Measurements from ENCODE around the gene ZFYVE28. TPM values are rescaled to one million over a fixed set of nuclear protein-coding genes. Genes with fewer than 3 reads are reported as not detected.
A peak's percentile ranks its signal among the peaks of the same experiment; 100 is the strongest.

The ZFYVE28 gene
- total RNA-seq, 1 donor from 2014 or later = 16.6 TPM

- TF ChIP-seq CTCF (IDR thresholded peaks at IDR 0.05) = no peak
- Histone ChIP-seq H3K4me3 (peak overlapping the region; percentile 92), H3K9me3 (no peaks in the 10 kb centered on the region), H3K27ac (peak overlapping the region; percentile 91), H3K27me3 (no peaks in the 10 kb centered on the region), H3K36me3 (peaks cover 11% of the 10 kb centered on the region), H3K4me1 (peaks cover 70% of the 10 kb centered on the region)
- intact Hi-C loops (cut with DNase I) = no loop called here
- ATAC-seq (no peak), DNase-seq (peak; percentile 62)
Observed at GRCh38 chr4:2260344-2261109, 157.9 kb downstream of the ZFYVE28 start.

GRCh38 chr4:2259541-2260343 lies 158.7 kb downstream of the ZFYVE28 start:
- Histone ChIP-seq H3K9me3 (no peaks in the 10 kb centered on the region), H3K36me3 (peaks cover 14% of the 10 kb centered on the region), H3K4me1 (peaks cover 70% of the 10 kb centered on the region), H3K27ac (peak overlapping the region; percentile 91), H3K27me3 (no peaks in the 10 kb centered on the region), H3K4me3 (peak overlapping the region; percentile 92)
- TF ChIP-seq CTCF (IDR thresholded peaks at IDR 0.05) = no peak
- DNase-seq = peak; percentile 56
- ATAC-seq = no peak
- intact Hi-C loops (cut with DNase I) = no loop called here

DNA sequence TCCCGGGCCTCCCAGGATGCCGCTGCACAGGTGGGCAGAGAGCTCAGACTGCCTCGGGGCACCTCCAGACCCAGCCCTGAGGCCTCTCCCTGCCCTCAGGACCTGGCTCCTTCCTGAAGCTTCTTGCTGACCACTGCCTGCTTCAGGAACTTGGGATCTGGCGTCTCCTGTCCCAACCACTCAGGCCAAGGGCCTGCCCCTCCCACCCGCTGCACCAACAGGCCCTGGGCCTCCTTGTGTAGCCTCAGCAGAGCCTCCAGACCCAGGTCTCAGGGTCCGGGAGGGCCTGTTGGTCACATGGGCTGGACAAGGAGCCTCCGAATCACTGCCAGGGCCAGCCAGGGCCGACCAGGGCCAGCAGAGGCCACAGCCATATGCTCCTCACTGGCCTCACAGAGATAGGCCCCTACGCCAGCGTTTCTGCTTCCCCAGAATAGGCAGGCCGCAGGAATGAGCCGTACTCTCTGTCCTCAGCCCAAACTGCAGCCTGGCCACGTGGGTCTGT lies 159.4 kb downstream of the ZFYVE28 start:
- peak; percentile 62 for DNase-seq
- H3K9me3 ChIP-seq = no peaks in the 10 kb centered on the region
- peaks cover 21% of the 10 kb centered on the region for H3K36me3 ChIP-seq
- no peaks in the 10 kb centered on the region for H3K27me3 ChIP-seq
- ATAC-seq = no peak
- H3K4me1 ChIP-seq = peaks cover 70% of the 10 kb centered on the region
- H3K4me3 ChIP-seq = no peak overlapping the region
- no peak for TF ChIP-seq CTCF (IDR thresholded peaks at IDR 0.05)
- intact Hi-C loops (cut with DNase I) = no loop called here
- peak overlapping the region; percentile 91 for H3K27ac ChIP-seq

- intact Hi-C loops (cut with DNase I) = no loop called here
- H3K4me3 ChIP-seq = no peak overlapping the region
- H3K27ac ChIP-seq = peak overlapping the region; percentile 91
Observed at GRCh38 chr4:2258091-2259035, 160.1 kb downstream of the ZFYVE28 start.

More at GRCh38 chr4:2258091-2259035, 160.1 kb downstream of the ZFYVE28 start:
- no peak for TF ChIP-seq CTCF (IDR thresholded peaks at IDR 0.05)
- peaks cover 28% of the 10 kb centered on the region for H3K36me3 ChIP-seq
- H3K27me3 ChIP-seq = no peaks in the 10 kb centered on the region
- H3K9me3 ChIP-seq = no peaks in the 10 kb centered on the region
- ATAC-seq = no peak
- H3K4me1 ChIP-seq = peaks cover 66% of the 10 kb centered on the region
- DNase-seq = peak; percentile 59
